Activated CD8-positive, alpha-beta memory T cell treated with anti-CD3 and anti-CD28 coated beads, Interleukin-2, amount 50 U/mL, for 1 hour (primary cell): ENCODE data around the gene DCAF4.
"Not testable (repeated sequence)": the region's sequence is repeated elsewhere in the genome, so short reads cannot be mapped to it uniquely, and the experiment has no call there.

Experiments
- DNase-seq: peaks from one replicate; pipeline ENCODE4 v3.0.0-alpha.2; 2020; ENCODE audit errors: extremely low read depth

The DCAF4 gene

DNA sequence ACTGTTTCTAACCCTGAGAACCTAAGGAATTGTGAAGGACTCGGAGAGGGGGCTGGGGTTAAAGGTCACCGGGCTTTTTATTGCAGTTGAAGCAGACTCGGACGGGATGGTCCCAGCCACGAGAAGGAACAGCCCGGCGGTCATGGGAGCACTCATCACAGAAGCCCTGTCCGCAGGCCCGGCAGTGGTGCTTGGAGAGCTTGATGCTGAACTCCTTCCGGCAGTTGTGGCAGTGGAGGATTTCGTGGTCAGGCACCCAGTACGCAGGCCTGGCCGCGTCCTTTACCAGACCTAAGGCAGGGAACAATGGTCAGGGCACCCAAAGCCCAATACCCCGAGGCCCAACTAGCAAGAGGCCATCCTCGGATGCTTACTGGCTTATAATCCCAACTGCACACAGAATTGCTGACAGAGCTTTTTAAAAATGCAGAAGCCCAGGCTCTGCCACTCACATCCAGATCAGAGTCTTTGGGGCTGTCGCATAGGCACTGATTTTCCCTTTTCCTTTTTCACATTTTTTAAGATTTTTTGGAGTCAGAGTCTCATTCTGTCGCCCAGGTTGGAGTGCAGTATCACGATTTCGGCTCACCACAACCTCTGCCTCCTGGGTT is 44.7 kb downstream of the DCAF4 start:
- DNase-seq = no peak

GRCh38 chr14:72974661-72975060 is 48.4 kb downstream of the DCAF4 start:
- no peak for DNase-seq

DNA sequence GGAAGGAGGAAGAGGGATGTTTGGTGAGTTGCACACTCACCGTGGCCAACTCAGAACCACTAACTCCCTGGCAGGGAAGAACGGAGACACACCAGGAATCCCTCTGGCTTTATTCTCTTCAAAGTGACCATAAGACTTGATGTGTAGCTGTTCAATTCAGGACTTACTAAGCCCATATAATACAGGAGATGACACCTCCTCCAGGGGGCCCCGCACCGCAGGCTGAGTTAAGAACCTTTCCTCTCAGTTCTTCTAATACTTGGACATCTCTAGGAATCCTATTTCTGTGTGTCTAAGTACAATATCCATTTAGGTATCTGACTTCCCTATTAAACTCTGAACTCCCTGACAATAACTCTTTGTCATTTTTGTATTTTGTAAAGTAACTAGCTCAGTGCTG is 49.5 kb downstream of the DCAF4 start:
- DNase-seq = no peak

DNA sequence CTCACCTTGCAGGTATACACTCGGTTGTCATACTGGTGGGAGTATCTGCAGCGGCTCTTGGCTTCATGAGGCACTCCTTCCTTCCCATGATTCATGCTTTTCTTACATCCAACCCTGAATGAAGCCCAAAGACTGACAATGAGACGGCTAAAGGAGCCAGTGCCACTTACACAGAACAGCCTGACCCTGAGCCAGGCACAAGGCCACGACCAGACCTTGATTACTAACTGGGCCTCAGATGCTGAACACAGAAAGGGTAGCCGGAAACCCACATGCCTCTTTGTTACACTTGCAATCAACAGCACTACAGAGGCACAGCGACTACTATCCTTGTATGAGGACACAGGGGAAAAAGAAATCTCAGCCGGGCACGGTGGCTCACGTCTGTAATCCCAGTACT is 52.6 kb downstream of the DCAF4 start:
- DNase-seq = no peak

DNA sequence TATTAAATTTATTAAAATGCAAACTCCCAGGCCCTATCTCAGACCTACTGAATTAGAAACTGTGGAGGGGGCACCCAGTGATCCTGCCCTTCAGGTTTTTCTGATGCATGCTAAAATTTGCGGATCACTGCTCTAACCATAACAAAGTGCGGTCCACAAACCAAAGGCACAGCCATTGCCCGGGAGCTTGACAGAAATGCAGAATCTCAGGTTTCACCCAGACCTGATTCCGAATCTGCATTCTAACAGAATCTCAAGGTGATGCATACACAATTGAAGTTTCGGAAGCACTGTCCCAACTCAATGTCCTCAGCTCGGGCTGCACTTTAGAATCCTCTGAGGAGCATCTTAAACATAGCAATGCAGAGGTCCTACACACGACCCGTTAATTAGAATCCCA is 54.6 kb downstream of the DCAF4 start:
- DNase-seq = no peak

DNA sequence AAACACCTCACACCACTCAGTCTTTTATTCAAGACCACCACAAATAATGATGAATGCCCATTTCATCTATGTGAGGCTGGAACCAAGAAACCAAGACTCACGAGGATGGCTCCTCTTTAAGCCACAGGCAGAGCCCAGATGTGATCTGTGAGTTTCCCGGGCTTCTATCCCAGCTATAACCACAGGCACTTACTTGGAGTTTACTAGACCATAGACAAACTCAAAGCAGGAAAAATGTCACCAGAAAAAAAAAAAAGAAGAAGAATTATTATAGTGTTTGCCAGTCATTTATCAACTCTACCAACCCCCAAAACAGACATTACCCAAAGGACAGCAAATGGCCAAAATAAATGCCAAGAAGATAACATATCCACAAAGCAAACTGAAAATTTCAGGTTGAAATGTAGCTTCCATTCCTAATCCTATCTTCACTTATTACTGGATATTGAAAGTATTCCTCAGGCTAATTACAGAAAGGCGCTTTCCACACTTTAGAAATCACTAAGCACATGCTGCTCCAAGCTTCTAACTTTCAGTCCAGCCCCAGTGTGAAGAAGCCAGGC is 56.0 kb downstream of the DCAF4 start:
- DNase-seq = no peak

GRCh38 chr14:72986214-72986613 is 60.0 kb downstream of the DCAF4 start:
- DNase-seq = no peak

DNA sequence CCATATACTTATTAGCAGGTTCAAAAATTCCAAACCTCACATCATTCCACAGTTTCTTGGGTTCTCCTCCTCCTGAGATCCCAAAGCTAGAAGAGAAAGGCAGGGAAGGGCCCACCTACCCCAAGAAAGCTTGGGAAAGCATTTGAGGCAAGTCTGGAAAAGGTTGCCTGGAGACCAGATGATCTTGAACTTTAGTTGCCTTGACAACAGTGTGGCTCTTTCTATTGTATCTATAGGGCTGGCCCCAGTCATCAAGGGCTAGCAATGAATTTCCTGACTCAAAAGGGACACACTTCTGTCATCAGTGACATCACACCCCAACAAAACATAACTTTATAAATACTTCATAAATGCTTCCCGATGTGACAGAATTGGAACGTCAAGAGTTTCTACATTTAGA is 60.6 kb downstream of the DCAF4 start:
- DNase-seq = no peak

DNA sequence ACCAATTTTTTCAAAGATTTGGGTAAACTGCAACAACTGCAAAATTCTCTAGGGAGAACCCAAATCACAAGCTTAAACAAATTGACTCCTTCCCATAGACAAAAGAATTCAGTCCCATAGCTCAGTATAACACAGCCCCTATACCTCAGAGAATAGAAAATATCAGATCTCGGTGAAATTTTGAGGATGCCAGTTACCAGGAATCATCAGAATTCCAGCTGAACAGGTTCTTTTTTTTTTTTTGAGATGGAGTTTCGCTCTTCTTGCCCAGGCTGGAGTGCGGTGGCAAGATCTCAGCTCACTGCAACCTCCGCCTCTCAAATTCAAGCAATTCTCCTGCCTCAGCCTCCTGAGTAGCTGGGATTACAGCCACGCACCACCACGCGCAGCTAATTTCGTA is 63.9 kb downstream of the DCAF4 start:
- no peak for DNase-seq

DNA sequence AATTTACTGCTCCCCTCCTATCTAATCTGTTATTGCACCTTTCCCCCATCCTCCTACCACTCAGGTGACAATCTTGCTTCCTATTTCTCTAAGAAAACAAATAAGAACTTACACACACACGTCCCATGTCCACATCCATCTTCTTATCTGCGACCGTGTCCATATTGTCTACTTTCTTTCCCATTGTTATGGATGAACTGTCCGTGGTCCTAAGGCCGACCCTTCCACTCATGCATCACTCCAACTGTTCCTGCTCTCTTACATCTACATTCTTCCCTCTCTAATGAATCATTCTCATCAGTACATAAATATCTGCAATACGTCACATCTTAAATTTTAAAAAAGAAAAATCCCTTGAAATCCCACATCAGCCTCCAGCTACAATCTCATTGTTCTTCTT is 70.7 kb downstream of the DCAF4 start:
- no peak for DNase-seq

- no peak for DNase-seq
These were observed 72.1 kb downstream of the DCAF4 start for GRCh38 chr14:72998252-72998903.

- no peak for DNase-seq
These were observed 73.1 kb downstream of the DCAF4 start for GRCh38 chr14:72999316-72999715.

DNA sequence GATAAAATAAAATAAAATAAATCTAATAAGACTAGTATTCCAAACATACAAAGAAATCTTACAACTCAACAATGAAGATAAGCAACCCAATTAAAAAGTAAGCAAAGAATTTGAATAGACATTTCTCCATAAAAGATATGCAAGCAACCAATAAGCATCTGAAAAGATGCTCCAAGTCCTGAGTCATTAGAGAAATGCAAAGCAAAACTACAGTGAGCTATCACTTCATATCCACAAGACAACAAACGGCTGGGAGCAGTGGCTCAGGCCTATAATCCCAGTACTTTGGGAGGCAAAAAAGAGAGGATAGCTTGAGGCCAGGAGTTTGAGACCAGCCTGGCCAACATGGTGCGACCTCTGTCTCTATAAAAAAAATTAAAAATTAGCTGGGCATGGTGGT is 73.8 kb downstream of the DCAF4 start:
- no peak for DNase-seq

- DNase-seq = no peak
These were observed 77.4 kb downstream of the DCAF4 start for GRCh38 chr14:73003681-73004080.

- DNase-seq = not testable (repeated sequence)
These were observed 78.4 kb downstream of the DCAF4 start for GRCh38 chr14:73004641-73005040.

DNA sequence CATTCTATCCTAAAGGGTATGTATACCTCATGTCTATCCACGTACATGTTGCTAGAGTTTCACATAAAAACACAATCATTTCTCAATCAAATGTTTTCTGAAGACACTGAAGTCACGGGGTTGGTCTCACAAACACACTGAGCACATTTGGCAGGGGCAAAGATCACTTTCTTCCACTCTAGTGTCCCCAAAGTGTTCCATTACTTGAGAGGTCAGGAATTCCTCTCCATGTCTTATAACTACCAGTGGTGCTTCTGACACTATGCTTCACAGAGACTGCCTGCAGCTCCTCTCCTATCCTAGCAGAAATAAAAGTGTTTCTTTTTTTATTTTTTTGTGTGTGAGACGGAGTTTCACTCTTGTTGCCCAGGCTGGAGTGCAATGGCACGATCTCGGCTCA is 81.6 kb downstream of the DCAF4 start:
- DNase-seq = no peak

DNA sequence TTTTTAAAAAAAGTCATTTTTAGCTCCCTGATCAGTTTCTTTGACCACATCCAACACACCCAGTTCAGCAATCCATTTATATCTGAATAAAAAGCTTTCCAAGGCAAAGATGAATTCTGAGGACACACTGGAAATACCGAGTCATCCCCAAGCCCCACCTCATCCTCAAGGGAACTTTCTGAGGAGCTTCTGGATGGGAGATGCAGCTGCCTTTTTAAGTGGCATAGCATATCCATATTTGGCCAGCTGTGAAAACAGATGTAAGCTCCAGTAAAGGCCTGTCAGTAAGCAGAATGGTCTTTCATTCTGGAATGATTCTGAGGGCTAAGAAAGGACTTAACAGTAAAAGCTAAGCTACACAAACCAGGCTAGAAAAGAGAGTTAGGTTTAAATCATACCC is 82.2 kb downstream of the DCAF4 start:
- no peak for DNase-seq
